A204.1 (cell line): ENCODE results near the gene XAGE5.
"Not testable (repeated sequence)": the region's sequence is repeated elsewhere in the genome, so short reads cannot be mapped to it uniquely, and the experiment has no call there.

ENCODE experiments used
- FAIRE-seq: peaks from 2 replicates; lab custom pipeline; 2012; peaks lifted over from hg19 to GRCh38; lab: Jason Lieb, UNC

Gene XAGE5

GRCh38 chrX:52811065-52811625 is at the start of gene XAGE5:
Gene XAGE5 (plus strand): TSS chrX:52811287. CDS start chrX:52812567, 1,280 bp downstream.
- FAIRE-seq, result no peak

- FAIRE-seq, result not testable (repeated sequence)
Observed at GRCh38 chrX:52765983-52766382, 45.1 kb upstream of the XAGE5 start.

- not testable (repeated sequence) for FAIRE-seq
Observed at GRCh38 chrX:52773504-52773903, 37.6 kb upstream of the XAGE5 start.

GRCh38 chrX:52797327-52797726 is 13.8 kb upstream of the XAGE5 start, which contains the start of gene SPANXN5:
Gene SPANXN5 (minus strand): TSS chrX:52797427. CDS start chrX:52797348, 79 bp downstream.
- not testable (repeated sequence) for FAIRE-seq

- not testable (repeated sequence) for FAIRE-seq
Observed at GRCh38 chrX:52804876-52805275, 6.2 kb upstream of the XAGE5 start.

- FAIRE-seq, result no peak
Observed at GRCh38 chrX:52819788-52820187, 8.7 kb downstream of the XAGE5 start.

- no peak for FAIRE-seq
Observed at GRCh38 chrX:52821079-52821760, 10.1 kb downstream of the XAGE5 start.

- no peak for FAIRE-seq
Observed at GRCh38 chrX:52824608-52825007, 13.5 kb downstream of the XAGE5 start.

GRCh38 chrX:52830551-52830950 is 19.5 kb downstream of the XAGE5 start:
- no peak for FAIRE-seq

- FAIRE-seq, result no peak
Observed at GRCh38 chrX:52839137-52839536, 28.1 kb downstream of the XAGE5 start.

- FAIRE-seq, result not testable (repeated sequence)
Observed at GRCh38 chrX:52843619-52844018, 32.5 kb downstream of the XAGE5 start.

- no peak for FAIRE-seq
Observed at GRCh38 chrX:52852110-52852860, 41.2 kb downstream of the XAGE5 start.

- FAIRE-seq, result not testable (repeated sequence)
Observed at GRCh38 chrX:52856991-52857525, 46.0 kb downstream of the XAGE5 start.

- FAIRE-seq, result no peak
Observed at GRCh38 chrX:52865343-52865998, 54.4 kb downstream of the XAGE5 start.
